Tibial artery (tissue), 4 donors: ENCODE results near the gene TCEA3.

ENCODE experiments used
- DNase-seq, 2 donors: peaks; one replicate each; pipeline ENCODE4 v3.0.0-alpha.2; 2019
- H3K27ac ChIP-seq, 2 donors: fragments of 200-600 bp; sonication (generic) in 1 of 2; 1 replicate in 1 of 2; 2 replicates in 1 of 2; pipeline ENCODE4 v1.5.1; 2018 to 2019; ENCODE audit warnings: mild to moderate bottlenecking in 1 of 2
- H3K27me3 ChIP-seq, 2 donors: fragments of 200-600 bp; sonication (generic) in 1 of 2; one replicate each; pipeline versions ENCODE4 v1.5.1 to v1.6.0; 2016 to 2019
- H3K36me3 ChIP-seq, 3 donors: fragments of 200-600 bp; sonication (generic) in 2 of 3; one replicate each; pipeline ENCODE4 v1.5.1; 2016 to 2019; ENCODE audit warnings: mild to moderate bottlenecking in 2 of 3
- H3K4me1 ChIP-seq, 4 donors: fragments of 200-600 bp; sonication (generic) in 2 of 4; 1 replicate in 3 of 4; 2 replicates in 1 of 4; pipeline ENCODE4 v1.5.1; 2016 to 2019
- H3K4me3 ChIP-seq, 2 donors: fragments of 200-600 bp; sonication (generic) in 1 of 2; 1 replicate in 1 of 2; 2 replicates in 1 of 2; pipeline ENCODE4 v1.5.1; 2018 to 2019; ENCODE audit warnings: mild to moderate bottlenecking in 2 of 2
- H3K9me3 ChIP-seq, 3 donors: fragments of 200-600 bp; sonication (generic) in 1 of 3; one replicate each; pipeline ENCODE4 v1.5.1; 2016 to 2019
- intact Hi-C: fragments of 100-400 bp; cut with DNase I; formaldehyde crosslinking; loops from one replicate; pipeline ENCODE4 v1.15.0; 2023; ENCODE audit warnings: low total_unique reads
- TF ChIP-seq, protein P1 (sequence below), 2 experiments: fragments of 200-600 bp in 1 of 2; fragments of 450-650 bp in 1 of 2; IDR thresholded peaks; one replicate each; pipeline ENCODE4 v1.5.1; 2017 to 2019; ENCODE audit warnings: antibody characterized with exemption in 2 of 2, mild to moderate bottlenecking in 1 of 2, moderate library complexity in 1 of 2

The TCEA3 gene

DNA sequence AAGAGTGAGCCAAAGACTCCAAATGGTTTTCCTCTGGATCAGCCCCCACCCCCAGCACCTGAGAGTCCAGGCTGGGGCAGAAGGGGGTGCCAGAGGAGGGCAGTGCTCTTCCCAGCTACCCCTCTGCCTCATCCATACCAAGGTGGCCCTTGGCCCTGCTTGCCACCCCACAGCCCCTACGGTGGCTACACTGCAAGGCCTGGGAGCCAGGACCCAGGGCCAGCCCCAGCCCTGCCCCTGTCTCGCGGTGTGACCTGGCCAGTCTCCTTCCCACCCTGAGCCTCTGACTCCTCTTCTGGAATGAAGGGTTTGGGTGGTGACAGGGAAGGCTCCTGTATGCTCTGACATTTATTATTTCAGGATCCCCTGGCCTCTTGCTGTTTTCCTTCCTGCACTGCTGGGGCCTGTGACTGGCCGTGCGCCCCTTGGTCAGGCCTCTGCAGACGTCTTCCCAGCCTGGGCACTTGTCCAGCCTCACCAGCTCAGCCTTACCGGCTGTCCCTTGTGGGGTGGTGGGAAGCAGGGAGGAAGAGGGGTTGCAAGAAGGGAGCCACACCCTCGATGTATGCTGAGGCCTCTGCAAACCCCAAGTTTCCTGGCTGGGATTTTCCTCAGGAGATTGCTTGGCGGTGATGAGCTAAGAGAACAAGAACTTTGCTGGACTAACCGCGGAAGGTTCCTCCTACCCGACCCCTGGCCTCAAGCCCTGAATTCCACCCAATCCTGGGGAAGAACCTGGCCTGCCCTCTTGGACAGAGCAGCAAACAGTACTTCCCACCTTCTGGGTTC, 45.9 kb upstream of the TCEA3 start:
- TF ChIP-seq, protein P1, sequence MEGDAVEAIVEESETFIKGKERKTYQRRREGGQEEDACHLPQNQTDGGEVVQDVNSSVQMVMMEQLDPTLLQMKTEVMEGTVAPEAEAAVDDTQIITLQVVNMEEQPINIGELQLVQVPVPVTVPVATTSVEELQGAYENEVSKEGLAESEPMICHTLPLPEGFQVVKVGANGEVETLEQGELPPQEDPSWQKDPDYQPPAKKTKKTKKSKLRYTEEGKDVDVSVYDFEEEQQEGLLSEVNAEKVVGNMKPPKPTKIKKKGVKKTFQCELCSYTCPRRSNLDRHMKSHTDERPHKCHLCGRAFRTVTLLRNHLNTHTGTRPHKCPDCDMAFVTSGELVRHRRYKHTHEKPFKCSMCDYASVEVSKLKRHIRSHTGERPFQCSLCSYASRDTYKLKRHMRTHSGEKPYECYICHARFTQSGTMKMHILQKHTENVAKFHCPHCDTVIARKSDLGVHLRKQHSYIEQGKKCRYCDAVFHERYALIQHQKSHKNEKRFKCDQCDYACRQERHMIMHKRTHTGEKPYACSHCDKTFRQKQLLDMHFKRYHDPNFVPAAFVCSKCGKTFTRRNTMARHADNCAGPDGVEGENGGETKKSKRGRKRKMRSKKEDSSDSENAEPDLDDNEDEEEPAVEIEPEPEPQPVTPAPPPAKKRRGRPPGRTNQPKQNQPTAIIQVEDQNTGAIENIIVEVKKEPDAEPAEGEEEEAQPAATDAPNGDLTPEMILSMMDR (IDR thresholded peaks at IDR 0.05): no peak
- Histone ChIP-seq H3K4me1 (peaks cover 0 to 27% (median 18%) of the 10 kb centered on the region in 4 donors), H3K9me3 (no peaks in the 10 kb centered on the region), H3K36me3 (no peaks in the 10 kb centered on the region), H3K27me3 (no peaks in the 10 kb centered on the region), H3K4me3 (no peak overlapping the region), H3K27ac (peak overlapping the region; percentile 7 to 51)
- peak; percentile 68 to 81 for DNase-seq
- intact Hi-C loops: no loop called here

DNA sequence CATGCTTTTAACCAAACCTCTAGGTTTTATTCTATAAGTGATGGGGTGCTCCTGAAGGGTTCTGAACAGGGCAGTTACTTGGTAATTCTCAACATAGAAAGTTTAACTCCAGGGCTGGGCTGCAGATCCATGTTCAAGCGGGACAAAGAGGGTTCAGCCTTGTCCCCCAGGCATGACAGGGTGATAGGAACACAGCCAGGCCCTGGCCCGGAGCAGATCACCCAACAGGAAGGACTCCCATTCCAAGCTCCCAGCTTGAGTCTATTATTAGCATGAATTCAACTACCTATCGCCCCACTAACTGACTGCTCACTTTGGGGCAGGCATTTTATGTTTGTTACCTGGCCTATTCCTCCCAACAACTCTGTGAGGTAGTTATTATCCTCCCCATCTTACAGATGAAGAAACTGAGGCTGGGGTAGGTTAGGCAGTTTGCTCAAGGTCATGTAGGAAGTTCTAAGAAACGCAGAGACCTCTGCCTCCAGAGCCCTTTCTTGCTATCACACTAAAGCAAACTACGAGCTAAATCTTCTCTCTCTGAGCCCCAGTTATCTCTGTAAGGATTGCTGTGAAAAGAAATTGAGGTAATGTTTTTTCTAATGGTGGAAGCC, 44.9 kb upstream of the TCEA3 start:
- no peak for DNase-seq

DNA sequence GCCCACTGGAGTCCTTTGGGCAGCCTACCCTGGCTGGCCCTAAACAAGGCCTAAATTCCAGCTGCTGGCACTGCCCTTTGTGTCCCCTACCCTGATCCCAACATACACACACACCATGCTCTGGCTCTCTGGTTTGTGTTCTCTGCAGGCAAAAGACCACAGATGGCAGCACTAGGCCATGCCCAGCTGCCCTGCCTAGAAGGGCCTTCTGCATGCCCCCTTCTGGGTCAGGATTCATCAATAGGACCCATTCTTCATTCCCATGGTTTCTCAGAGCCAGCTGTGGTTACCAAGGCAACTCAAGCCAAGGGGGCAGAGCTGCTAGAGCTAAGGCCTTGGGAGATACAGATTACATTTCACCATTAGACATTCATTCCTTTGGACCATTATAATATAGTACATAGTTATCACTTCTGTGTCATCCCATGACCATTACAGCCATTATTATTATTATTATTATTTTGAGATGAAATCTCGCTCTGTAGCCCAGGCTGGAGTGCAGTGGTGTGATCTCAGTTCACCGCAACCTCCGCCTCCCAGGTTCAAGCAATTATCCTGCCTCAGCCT, 42.0 kb upstream of the TCEA3 start:
- H3K36me3 ChIP-seq: no peaks in the 10 kb centered on the region
- no peaks in the 10 kb centered on the region for H3K27me3 ChIP-seq
- no peak overlapping the region for H3K4me3 ChIP-seq
- DNase-seq: no peak
- H3K4me1 ChIP-seq: peaks cover 0 to 18% (median 10%) of the 10 kb centered on the region in 4 donors
- intact Hi-C loops: no loop called here
- H3K27ac ChIP-seq: no peak overlapping the region
- H3K9me3 ChIP-seq: no peaks in the 10 kb centered on the region
- TF ChIP-seq, protein P1 (IDR thresholded peaks at IDR 0.05): no peak

More for the DNA sequence above, 44.9 kb upstream of the TCEA3 start:
- peaks cover 0 to 20% (median 11%) of the 10 kb centered on the region in 4 donors for H3K4me1 ChIP-seq
- intact Hi-C loops: no loop called here
- no peaks in the 10 kb centered on the region for H3K9me3 ChIP-seq
- no peak overlapping the region for H3K4me3 ChIP-seq
- H3K36me3 ChIP-seq: no peaks in the 10 kb centered on the region
- TF ChIP-seq, protein P1 (IDR thresholded peaks at IDR 0.05): no peak
- peak overlapping the region in 1 of 2 donors; percentile 51 for H3K27ac ChIP-seq
- no peaks in the 10 kb centered on the region for H3K27me3 ChIP-seq

DNA sequence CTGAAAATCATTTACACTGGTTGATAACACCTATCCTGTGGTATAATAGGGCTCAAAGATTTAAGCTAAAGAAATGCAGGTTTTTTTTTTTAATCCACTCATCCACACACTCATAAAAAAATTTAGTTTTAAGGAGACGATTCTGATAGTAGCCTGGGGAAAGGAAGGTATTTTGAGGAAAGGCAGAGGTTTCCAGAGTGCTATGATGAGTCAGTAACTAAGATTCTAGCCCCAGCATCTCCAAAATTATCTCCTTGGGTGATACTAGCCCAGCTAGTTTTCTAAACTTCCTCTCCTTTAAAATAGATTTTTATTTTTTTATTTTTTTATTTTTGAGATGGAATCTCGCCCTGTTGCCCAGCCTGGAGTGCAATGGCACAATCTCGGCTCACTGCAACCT, 38.7 kb upstream of the TCEA3 start:
- Histone ChIP-seq H3K9me3 (no peaks in the 10 kb centered on the region), H3K4me3 (no peak overlapping the region), H3K27ac (no peak overlapping the region), H3K4me1 (no peaks in the 10 kb centered on the region), H3K27me3 (no peaks in the 10 kb centered on the region), H3K36me3 (no peaks in the 10 kb centered on the region)
- TF ChIP-seq, protein P1 (IDR thresholded peaks at IDR 0.05): no peak
- intact Hi-C loops: no loop called here
- no peak for DNase-seq

DNA sequence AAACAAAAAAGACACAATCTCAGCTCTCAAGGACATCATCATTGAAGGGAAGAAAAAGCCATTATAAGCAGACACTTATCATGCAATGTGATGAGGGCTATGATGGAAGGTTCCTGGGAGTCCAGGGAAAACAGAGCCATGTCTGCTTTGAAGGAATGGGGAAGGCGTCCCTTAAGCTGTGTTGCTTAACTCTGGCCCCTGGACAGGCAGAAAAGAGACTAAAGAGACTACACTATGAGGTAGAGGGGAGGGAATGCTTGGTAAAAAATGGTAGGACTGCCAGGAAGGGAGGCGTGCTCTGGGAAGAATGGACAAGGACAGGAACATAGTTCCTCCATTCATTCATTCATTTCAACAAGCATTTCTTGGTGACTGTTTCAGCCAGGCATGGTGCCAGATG, 38.2 kb upstream of the TCEA3 start:
- TF ChIP-seq, protein P1 (IDR thresholded peaks at IDR 0.05): no peak
- Histone ChIP-seq H3K9me3 (no peaks in the 10 kb centered on the region), H3K27me3 (no peaks in the 10 kb centered on the region), H3K27ac (no peak overlapping the region), H3K4me3 (no peak overlapping the region), H3K4me1 (no peaks in the 10 kb centered on the region), H3K36me3 (no peaks in the 10 kb centered on the region)
- intact Hi-C loops: no loop called here
- no peak for DNase-seq
